MM.1S (cell line): Measurements from ENCODE around the gene MLXIPL.
"Not testable (repeated sequence)": the region's sequence is repeated elsewhere in the genome, so short reads cannot be mapped to it uniquely, and the experiment has no call there.

Experiments used
- DNase-seq: peaks from one replicate; pipeline ENCODE4 v3.0.0-alpha.2; 2015
- H2AFZ ChIP-seq: fragments of 300-600 bp; sonication (generic); 2 replicates; pipeline ENCODE4 v1.6.0; 2016; ENCODE audit warnings: antibody characterized with exemption, low read length
- H3F3A ChIP-seq: fragments of 300-600 bp; sonication (generic); 2 replicates; pipeline ENCODE4 v1.6.1; 2016; ENCODE audit warnings: mild to moderate bottlenecking, antibody characterized with exemption, low read length, moderate library complexity, mixed read lengths; ENCODE audit not compliant: insufficient read depth
- H3K27ac ChIP-seq: fragments of 300-600 bp; sonication (generic); 2 replicates; pipeline ENCODE4 v1.5.1; 2016; ENCODE audit warnings: mild to moderate bottlenecking, low read length
- H3K27me3 ChIP-seq: fragments of 300-600 bp; sonication (generic); replicated peaks from 2 replicates; pipeline ENCODE4 v1.6.0; 2016; ENCODE audit warnings: low read length; ENCODE audit not compliant: insufficient read depth
- H3K36me3 ChIP-seq: fragments of 300-600 bp; sonication (generic); replicated peaks from 2 replicates; pipeline ENCODE4 v1.6.1; 2016; ENCODE audit warnings: mild to moderate bottlenecking, low read length, mixed read lengths; ENCODE audit not compliant: insufficient read depth
- H3K4me1 ChIP-seq: fragments of 300-600 bp; sonication (generic); 2 replicates; pipeline ENCODE4 v1.6.1; 2016; ENCODE audit warnings: low read length, mixed read lengths
- H3K4me2 ChIP-seq: fragments of 300-600 bp; sonication (generic); 2 replicates; pipeline ENCODE4 v1.6.0; 2016; ENCODE audit warnings: low read depth, low read length
- H3K4me3 ChIP-seq: fragments of 300-600 bp; sonication (generic); 2 replicates; pipeline ENCODE4 v1.5.1; 2016; ENCODE audit warnings: low read length, mixed read lengths
- H3K79me2 ChIP-seq: fragments of 300-600 bp; sonication (generic); 2 replicates; pipeline ENCODE4 v1.6.1; 2016; ENCODE audit warnings: mixed run types, low read length, mixed read lengths
- H3K9ac ChIP-seq: fragments of 300-600 bp; sonication (generic); 2 replicates; pipeline ENCODE4 v1.6.1; 2016; ENCODE audit warnings: low read length, mixed read lengths
- H3K9me2 ChIP-seq: fragments of 300-600 bp; sonication (generic); replicated peaks from 2 replicates; pipeline ENCODE4 v1.6.1; 2016; ENCODE audit warnings: mild to moderate bottlenecking, low read length, mixed read lengths; ENCODE audit not compliant: insufficient read depth
- H3K9me3 ChIP-seq: fragments of 300-600 bp; sonication (generic); replicated peaks from 2 replicates; pipeline ENCODE4 v1.6.1; 2016; ENCODE audit warnings: mild to moderate bottlenecking, low read length, mixed read lengths; ENCODE audit not compliant: insufficient read depth
- H4K20me1 ChIP-seq: fragments of 300-600 bp; sonication (generic); 2 replicates; pipeline ENCODE4 v1.6.1; 2016; ENCODE audit warnings: mild to moderate bottlenecking, low read length, moderate library complexity, mixed read lengths; ENCODE audit not compliant: insufficient read depth
- CTCF ChIP-seq: fragments of 300-600 bp; sonication (generic); IDR thresholded peaks from 2 replicates; pipeline ENCODE4 v1.5.1; 2016; ENCODE audit warnings: antibody characterized with exemption, low read length, mixed read lengths
- EZH2 ChIP-seq: fragments of 300-600 bp; sonication (generic); optimal IDR thresholded peaks from 2 replicates; pipeline ENCODE3; 2017; ENCODE audit warnings: low read depth, mild to moderate bottlenecking, antibody characterized with exemption, low read length, mixed read lengths
- EZH2phosphoT487 ChIP-seq: fragments of 300-600 bp; sonication (generic); IDR thresholded peaks from 2 replicates; pipeline ENCODE4 v1.6.1; 2018; ENCODE audit warnings: antibody characterized with exemption, low read length

Gene MLXIPL

GRCh38 chr7:73615886-73616285 lies 8.4 kb downstream of the MLXIPL start:
- Histone ChIP-seq H2AFZ (no peak overlapping the region), H4K20me1 (no peaks in the 10 kb centered on the region), H3K9me2 (no peaks in the 10 kb centered on the region), H3K27ac (no peak overlapping the region), H3K36me3 (no peaks in the 10 kb centered on the region), H3K27me3 (peaks cover 31% of the 10 kb centered on the region), H3K4me3 (no peak overlapping the region), H3K79me2 (no peaks in the 10 kb centered on the region), H3K9ac (no peak overlapping the region), H3K9me3 (no peaks in the 10 kb centered on the region), H3F3A (no peaks in the 10 kb centered on the region), H3K4me1 (no peaks in the 10 kb centered on the region), H3K4me2 (no peak overlapping the region)
- DNase-seq, result no peak
- no peak for TF ChIP-seq CTCF
- no peak for TF ChIP-seq EZH2
- TF ChIP-seq EZH2phosphoT487, result no peak

- H3K9me2 ChIP-seq, H3K9me3 ChIP-seq, DNase-seq, H4K20me1 ChIP-seq, H3K4me2 ChIP-seq, H3F3A ChIP-seq, H3K79me2 ChIP-seq, H3K4me3 ChIP-seq, H3K9ac ChIP-seq, H2AFZ ChIP-seq, H3K36me3 ChIP-seq, H3K27ac ChIP-seq, H3K4me1 ChIP-seq: not testable (repeated sequence)
- H3K27me3 ChIP-seq, result peaks cover 31% of the 10 kb centered on the region
Observed at GRCh38 chr7:73614937-73615336, 9.4 kb downstream of the MLXIPL start.

GRCh38 chr7:73613954-73614735 lies 10.2 kb downstream of the MLXIPL start:
- no peak overlapping the region for H3K4me3 ChIP-seq
- no peaks in the 10 kb centered on the region for H3K9me3 ChIP-seq
- no peaks in the 10 kb centered on the region for H3K79me2 ChIP-seq
- no peak overlapping the region for H2AFZ ChIP-seq
- H3F3A ChIP-seq, result no peaks in the 10 kb centered on the region
- DNase-seq, result no peak
- no peaks in the 10 kb centered on the region for H4K20me1 ChIP-seq
- H3K36me3 ChIP-seq, result no peaks in the 10 kb centered on the region
- TF ChIP-seq EZH2phosphoT487, result no peak
- no peak for TF ChIP-seq CTCF
- TF ChIP-seq EZH2, result no peak
- H3K27ac ChIP-seq, result no peak overlapping the region
- no peaks in the 10 kb centered on the region for H3K9me2 ChIP-seq
- H3K27me3 ChIP-seq, result peaks cover 31% of the 10 kb centered on the region
- no peak overlapping the region for H3K4me2 ChIP-seq
- no peak overlapping the region for H3K9ac ChIP-seq
- no peaks in the 10 kb centered on the region for H3K4me1 ChIP-seq

- Histone ChIP-seq H3K4me1 (no peaks in the 10 kb centered on the region), H3K4me3 (no peak overlapping the region), H3K9ac (no peak overlapping the region), H3K4me2 (no peak overlapping the region), H3K27ac (no peak overlapping the region), H2AFZ (no peak overlapping the region), H4K20me1 (no peaks in the 10 kb centered on the region), H3K9me2 (no peaks in the 10 kb centered on the region), H3F3A (no peaks in the 10 kb centered on the region), H3K9me3 (no peaks in the 10 kb centered on the region), H3K79me2 (no peaks in the 10 kb centered on the region), H3K36me3 (no peaks in the 10 kb centered on the region), H3K27me3 (peaks cover 31% of the 10 kb centered on the region)
- TF ChIP-seq EZH2phosphoT487 (no peak), CTCF (no peak), EZH2 (no peak)
- no peak for DNase-seq
Observed at GRCh38 chr7:73612598-73613269, 11.6 kb downstream of the MLXIPL start.
